ENCODE measurements around the gene DPEP2. TPM values are rescaled to one million over a fixed set of nuclear protein-coding genes. Genes with fewer than 3 reads are reported as not detected.
"Not testable (repeated sequence)": the region's sequence is repeated elsewhere in the genome, so short reads cannot be mapped to it uniquely, and the experiment has no call there.

DPEP2 gene
- total and polyA plus RNA-seq, 8 donors = 0.61 to 5.2 (median 1.7) TPM; not detected in 2

DNA sequence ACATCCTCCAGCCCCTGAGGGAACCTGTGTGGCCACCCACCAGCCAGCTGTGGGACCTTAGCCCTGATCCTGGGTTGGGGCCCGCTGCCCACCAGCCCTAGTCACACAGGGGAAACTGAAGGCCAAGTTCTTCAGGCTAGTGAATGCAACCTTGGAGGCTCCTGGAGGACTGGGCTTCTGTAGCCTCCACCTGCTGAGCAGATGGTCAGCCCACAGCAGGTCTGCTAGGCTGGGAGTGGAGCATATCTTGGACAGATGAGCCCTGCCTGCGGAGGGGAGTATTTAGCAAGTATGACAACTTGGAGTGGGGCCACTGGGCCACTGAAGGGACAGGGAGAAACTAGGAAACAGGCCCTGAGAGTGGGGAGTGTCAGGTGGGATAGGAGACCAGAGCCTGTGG lies 23.1 kb downstream of the DPEP2 start:
- DNase-seq = no peak

DNA sequence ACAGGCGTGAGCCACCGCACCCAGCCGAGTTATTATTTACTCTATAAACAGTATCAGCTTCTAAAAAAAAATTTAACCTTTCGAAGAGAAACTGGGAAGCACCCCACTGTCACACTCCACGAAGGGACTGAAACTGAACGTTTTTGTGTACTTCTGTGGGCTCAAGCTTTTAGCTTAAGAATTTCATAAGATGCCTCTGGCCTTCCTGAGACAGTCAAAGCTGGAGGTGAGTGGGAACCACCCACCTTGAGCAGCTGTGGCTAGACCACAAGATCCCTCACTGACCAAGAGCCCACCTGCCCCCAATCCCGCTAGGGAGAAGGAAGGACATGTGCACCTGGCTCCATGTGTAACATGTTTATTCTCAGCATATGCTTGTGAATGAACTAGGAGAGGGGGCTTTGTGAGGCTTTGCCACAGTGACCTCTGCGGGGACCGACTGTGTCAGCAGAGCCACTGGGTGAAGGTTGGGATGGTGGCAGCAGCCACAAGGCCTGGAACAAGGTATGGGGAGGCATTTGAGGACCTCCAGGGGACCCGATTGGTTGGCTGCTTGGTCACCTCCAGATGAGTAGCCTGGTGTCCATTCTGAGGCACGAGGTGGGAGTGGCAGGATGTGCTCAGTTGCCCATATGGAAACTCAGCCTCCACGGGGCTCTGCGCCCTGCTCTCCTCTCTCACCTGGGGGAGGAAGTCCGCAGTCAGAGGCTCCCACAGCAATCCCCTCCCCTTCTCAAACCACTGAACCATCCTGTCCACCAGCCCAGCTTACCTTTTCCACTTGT lies 23.8 kb downstream of the DPEP2 start:
- WGBS, 5 donors = 48 to 69% (median 63%) methylated on average over 13 to 14 of the region's 14 CpGs
- Histone ChIP-seq H3K27ac (no peak overlapping the region), H3K9me3 (no peaks in the 10 kb centered on the region), H3K4me3 (no peak overlapping the region), H3K27me3 (peaks cover 0 to 8% (median 6%) of the 10 kb centered on the region in 3 donors), H3K36me3 (no peaks in the 10 kb centered on the region), H3K4me1 (no peaks in the 10 kb centered on the region)
- TF ChIP-seq EP300 (IDR thresholded peaks at IDR 0.05) (no peak), POLR2AphosphoS5 (IDR thresholded peaks at IDR 0.05) (no peak), POLR2A (IDR thresholded peaks at IDR 0.05) (no peak)
- TF ChIP-seq, protein P1, sequence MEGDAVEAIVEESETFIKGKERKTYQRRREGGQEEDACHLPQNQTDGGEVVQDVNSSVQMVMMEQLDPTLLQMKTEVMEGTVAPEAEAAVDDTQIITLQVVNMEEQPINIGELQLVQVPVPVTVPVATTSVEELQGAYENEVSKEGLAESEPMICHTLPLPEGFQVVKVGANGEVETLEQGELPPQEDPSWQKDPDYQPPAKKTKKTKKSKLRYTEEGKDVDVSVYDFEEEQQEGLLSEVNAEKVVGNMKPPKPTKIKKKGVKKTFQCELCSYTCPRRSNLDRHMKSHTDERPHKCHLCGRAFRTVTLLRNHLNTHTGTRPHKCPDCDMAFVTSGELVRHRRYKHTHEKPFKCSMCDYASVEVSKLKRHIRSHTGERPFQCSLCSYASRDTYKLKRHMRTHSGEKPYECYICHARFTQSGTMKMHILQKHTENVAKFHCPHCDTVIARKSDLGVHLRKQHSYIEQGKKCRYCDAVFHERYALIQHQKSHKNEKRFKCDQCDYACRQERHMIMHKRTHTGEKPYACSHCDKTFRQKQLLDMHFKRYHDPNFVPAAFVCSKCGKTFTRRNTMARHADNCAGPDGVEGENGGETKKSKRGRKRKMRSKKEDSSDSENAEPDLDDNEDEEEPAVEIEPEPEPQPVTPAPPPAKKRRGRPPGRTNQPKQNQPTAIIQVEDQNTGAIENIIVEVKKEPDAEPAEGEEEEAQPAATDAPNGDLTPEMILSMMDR (IDR thresholded peaks at IDR 0.05) = no peak
- DNase-seq = no peak
- intact Hi-C loops (cut with DNase I; ENCODE audit: low total_unique reads) = no loop called here

More for the DNA sequence above, 23.1 kb downstream of the DPEP2 start:
- Histone ChIP-seq H3K4me1 (no peaks in the 10 kb centered on the region), H3K27ac (no peak overlapping the region), H3K27me3 (peaks cover 0 to 14% (median 7%) of the 10 kb centered on the region in 3 donors), H3K36me3 (no peaks in the 10 kb centered on the region), H3K4me3 (no peak overlapping the region), H3K9me3 (no peaks in the 10 kb centered on the region)
- TF ChIP-seq, protein P1 (IDR thresholded peaks at IDR 0.05) = no peak
- no peak for TF ChIP-seq EP300 (IDR thresholded peaks at IDR 0.05)
- TF ChIP-seq POLR2A (IDR thresholded peaks at IDR 0.05) = no peak
- TF ChIP-seq POLR2AphosphoS5 (IDR thresholded peaks at IDR 0.05) = no peak
- intact Hi-C loops (cut with DNase I; ENCODE audit: low total_unique reads) = no loop called here
- WGBS, 5 donors = 90 to 100% (median 94%) methylated on average over 2 of the region's 2 CpGs

DNA sequence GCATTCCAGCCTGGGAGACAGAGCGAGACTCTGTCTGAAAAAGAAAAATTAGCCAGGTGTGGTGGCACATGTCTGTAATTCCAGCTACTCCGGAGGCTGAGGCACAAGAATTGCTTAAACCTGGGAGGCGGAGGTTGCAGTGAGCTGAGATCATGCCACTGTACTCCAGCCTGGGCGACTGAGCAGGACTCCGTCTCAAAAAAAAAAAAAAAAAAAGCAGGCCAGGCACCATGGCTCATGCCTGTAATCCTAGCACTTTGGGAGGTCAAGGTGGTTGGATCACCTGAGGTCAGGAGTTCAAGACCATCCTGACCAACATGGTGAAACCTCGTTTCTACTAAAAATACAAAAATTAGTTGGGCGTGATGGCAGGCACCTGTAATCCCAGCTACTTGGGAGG lies 27.0 kb downstream of the DPEP2 start:
- H3K9me3 ChIP-seq; H3K36me3 ChIP-seq; H3K4me3 ChIP-seq; DNase-seq; H3K27me3 ChIP-seq; H3K27ac ChIP-seq; intact Hi-C loops (cut with DNase I; ENCODE audit: low total_unique reads): not testable (repeated sequence)
- peaks cover 3 to 16% (median 11%) of the 10 kb centered on the region in 4 donors for H3K4me1 ChIP-seq
- 88 to 93% (median 92%) methylated on average over 7 of the region's 7 CpGs for WGBS, 5 donors

DNA sequence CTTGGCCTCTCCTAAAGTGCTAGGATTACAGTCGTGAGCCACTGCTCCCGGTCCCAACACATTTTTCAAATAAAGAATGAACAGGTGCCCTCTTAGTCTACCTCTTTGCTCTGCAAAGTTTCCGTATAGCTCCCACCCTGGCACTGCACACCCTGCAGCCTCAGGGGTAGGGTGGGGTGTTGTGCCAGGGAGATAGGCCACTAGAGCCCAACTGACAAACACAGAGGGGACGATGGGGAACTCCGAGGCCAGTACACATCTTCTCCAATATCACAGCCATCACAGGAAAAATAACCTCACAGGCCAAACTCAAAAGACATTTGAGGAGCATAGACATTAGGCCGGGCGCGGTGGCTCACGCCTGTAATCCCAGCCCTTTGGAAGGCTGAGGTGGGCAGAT lies 28.2 kb downstream of the DPEP2 start:
- 82 to 95% (median 88%) methylated on average over 9 of the region's 9 CpGs for WGBS, 5 donors
- Histone ChIP-seq H3K9me3 (no peaks in the 10 kb centered on the region), H3K36me3 (no peaks in the 10 kb centered on the region), H3K27ac (no peak overlapping the region), H3K4me3 (no peak overlapping the region), H3K4me1 (peaks cover 15 to 28% (median 23%) of the 10 kb centered on the region in 4 donors), H3K27me3 (no peaks in the 10 kb centered on the region)
- intact Hi-C loops (cut with DNase I; ENCODE audit: low total_unique reads) = no loop called here
- DNase-seq = no peak
- no peak for TF ChIP-seq POLR2AphosphoS5 (IDR thresholded peaks at IDR 0.05)
- TF ChIP-seq EP300 (IDR thresholded peaks at IDR 0.05) = no peak
- TF ChIP-seq, protein P1 (IDR thresholded peaks at IDR 0.05) = no peak

Measured in stomach (tissue), 9 donors.